Measurements from ENCODE around the gene GRID2IP. TPM values are rescaled to one million over a fixed set of nuclear protein-coding genes. Genes with fewer than 3 reads are reported as not detected.
A peak's percentile ranks its signal among the peaks of the same experiment; 100 is the strongest.

Gene GRID2IP
- total and polyA plus RNA-seq, 2 of the 13 experiments (the other 11 are each of a cell fraction or from before 2014, with no cell fraction given), result 0.03 TPM; not detected in 1

GRCh38 chr7:6578114-6579084, 27.1 kb upstream of the GRID2IP start (continued):
- TF ChIP-seq FIP1L1 (IDR thresholded peaks at IDR 0.05; ENCODE audit: borderline replicate concordance, insufficient read depth, low read depth, low read length), result no peak
- no peak for TF ChIP-seq ZNF367 (CRISPR knock-in tag; IDR thresholded peaks at IDR 0.05; ENCODE audit: borderline replicate concordance)
- 0 out of 2 replicates have a peak, but pooled peaks have one; percentile 18 for TF ChIP-seq NPAS2 (CRISPR knock-in tag; IDR thresholded peaks at IDR 0.05; ENCODE audit: borderline replicate concordance)
- peak; percentile 39; the same call in 1 of the 2 replicates for TF ChIP-seq ZNF749 (CRISPR knock-in tag; IDR thresholded peaks at IDR 0.05; ENCODE audit: borderline replicate concordance)
- peak; percentile 34; the same call in 1 of the 2 replicates for TF ChIP-seq TFAP4 (IDR thresholded peaks at IDR 0.05; ENCODE audit: borderline replicate concordance, low read depth)
- TF ChIP-seq CEBPB (IDR thresholded peaks at IDR 0.05; ENCODE audit: borderline replicate concordance, low read depth, low read length), result peak; percentile 89
- no peak for TF ChIP-seq BRF2 (CRISPR knock-in tag; IDR thresholded peaks at IDR 0.05)
- no peak for TF ChIP-seq MTA1 (CRISPR knock-in tag; IDR thresholded peaks at IDR 0.05; ENCODE audit: borderline replicate concordance)
- no peak for TF ChIP-seq ZNF24 (IDR thresholded peaks at IDR 0.05)
- no peak for TF ChIP-seq BCL3 (CRISPR knock-in tag; IDR thresholded peaks at IDR 0.05)
- no peak for TF ChIP-seq KLF6 (CRISPR knock-in tag; IDR thresholded peaks at IDR 0.05)
- TF ChIP-seq THAP7 (CRISPR knock-in tag; IDR thresholded peaks at IDR 0.05), result no peak
- peak; percentile 89 for TF ChIP-seq ERF (CRISPR knock-in tag; IDR thresholded peaks at IDR 0.05)
- TF ChIP-seq ATF1 (CRISPR knock-in tag; IDR thresholded peaks at IDR 0.05), result peak; percentile 60
- peak; percentile 34; the same call in 1 of the 2 replicates for TF ChIP-seq ZNF281 (CRISPR knock-in tag; IDR thresholded peaks at IDR 0.05; ENCODE audit: borderline replicate concordance)
- TF ChIP-seq KDM4B (CRISPR knock-in tag; IDR thresholded peaks at IDR 0.05), result 0 out of 2 replicates have a peak, but pooled peaks have one; percentile 59
- TF ChIP-seq ZNF737 (CRISPR knock-in tag; IDR thresholded peaks at IDR 0.05; ENCODE audit: borderline replicate concordance), result no peak
- peak; percentile 52; the same call in 1 of the 2 replicates for TF ChIP-seq HOXD1 (CRISPR knock-in tag; IDR thresholded peaks at IDR 0.05)
- TF ChIP-seq HNRNPL (IDR thresholded peaks at IDR 0.05; ENCODE audit: low read depth, low read length), result peak; percentile 60; the same call in 1 of the 2 replicates
- no peak for TF ChIP-seq ZNF766 (CRISPR knock-in tag; IDR thresholded peaks at IDR 0.05; ENCODE audit: borderline replicate concordance)
